GM19324 (cell line): Measurements from ENCODE around the gene CBLB.

Experiments
- ATAC-seq: cut with Tn5 transposase; IDR thresholded peaks from one replicate; pipeline ENCODE4 v1.9.1; 2021; ENCODE audit warnings: mild to moderate bottlenecking, moderate library complexity; ENCODE audit not compliant: unreplicated experiment, low FRiP score

CBLB gene

GRCh38 chr3:105791919-105792786 lies 76.7 kb downstream of the CBLB start:
- no peak for ATAC-seq

GRCh38 chr3:105791131-105791530 lies 77.7 kb downstream of the CBLB start:
- no peak for ATAC-seq

GRCh38 chr3:105790534-105790933 lies 78.3 kb downstream of the CBLB start:
- ATAC-seq: no peak

DNA sequence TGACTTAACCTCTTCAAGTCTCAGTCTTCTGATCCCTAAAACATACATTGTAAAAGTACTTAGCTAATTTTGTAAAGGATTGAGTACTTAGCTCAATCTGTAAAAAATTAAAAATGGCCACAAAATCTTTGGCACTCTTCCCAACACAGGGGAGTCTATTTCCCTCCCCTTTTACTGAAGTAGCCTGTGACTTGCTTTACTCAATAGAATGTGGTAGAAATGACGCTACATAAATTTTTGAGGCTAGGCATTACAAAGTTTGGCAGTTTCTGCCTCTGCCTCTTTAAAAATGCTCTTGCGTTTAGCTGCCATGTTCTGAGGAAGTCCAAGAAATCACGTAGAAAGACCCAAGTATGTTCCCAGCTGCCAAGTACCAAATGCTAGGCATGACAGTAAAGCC lies 80.2 kb downstream of the CBLB start:
- ATAC-seq: no peak

DNA sequence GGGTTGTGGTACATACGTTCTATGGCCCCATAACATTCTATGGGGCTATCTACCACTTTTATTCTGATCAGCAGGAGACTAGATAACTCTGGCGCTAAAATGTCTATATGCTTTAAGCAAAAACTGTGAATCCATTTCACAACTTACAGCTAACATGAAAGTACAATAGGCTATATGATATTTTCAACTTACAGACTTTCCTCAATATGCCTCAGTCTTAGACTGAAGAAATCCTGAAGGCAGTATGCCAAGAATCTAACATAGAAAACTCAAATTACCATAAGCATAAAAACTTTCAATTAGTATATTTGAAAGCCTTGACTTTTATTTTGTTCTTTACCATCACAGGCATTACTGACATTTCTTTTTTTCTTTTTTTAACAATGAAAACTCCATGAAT lies 81.4 kb downstream of the CBLB start:
- no peak for ATAC-seq

DNA sequence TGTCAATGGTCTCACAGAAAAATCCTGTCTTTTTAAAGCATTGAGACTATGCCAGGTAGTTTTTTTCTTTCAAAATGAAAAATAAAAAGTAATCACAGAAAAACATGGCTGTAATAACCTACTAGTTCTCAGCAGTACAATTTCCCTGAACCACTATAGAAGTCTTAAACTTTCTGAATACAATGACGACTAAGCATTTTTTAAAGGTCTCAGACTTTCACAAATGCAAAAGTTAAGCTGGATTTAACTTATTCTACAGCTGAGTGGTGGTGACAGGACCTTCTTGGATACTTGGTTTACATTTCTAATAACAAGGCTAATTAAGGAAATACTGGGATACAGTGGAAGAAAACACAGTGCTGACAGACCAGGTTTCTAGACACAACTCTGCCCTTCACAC lies 81.8 kb downstream of the CBLB start:
- no peak for ATAC-seq

GRCh38 chr3:105786241-105786640 lies 82.6 kb downstream of the CBLB start:
- no peak for ATAC-seq

GRCh38 chr3:105785803-105786202 lies 83.0 kb downstream of the CBLB start:
- no peak for ATAC-seq

- ATAC-seq: no peak
These were observed 85.2 kb downstream of the CBLB start for GRCh38 chr3:105783631-105784030.

- ATAC-seq: no peak
These were observed 86.9 kb downstream of the CBLB start for GRCh38 chr3:105781871-105782270.

GRCh38 chr3:105780107-105780506 lies 88.7 kb downstream of the CBLB start:
- no peak for ATAC-seq

GRCh38 chr3:105775368-105775767 lies 93.4 kb downstream of the CBLB start:
- ATAC-seq: no peak

DNA sequence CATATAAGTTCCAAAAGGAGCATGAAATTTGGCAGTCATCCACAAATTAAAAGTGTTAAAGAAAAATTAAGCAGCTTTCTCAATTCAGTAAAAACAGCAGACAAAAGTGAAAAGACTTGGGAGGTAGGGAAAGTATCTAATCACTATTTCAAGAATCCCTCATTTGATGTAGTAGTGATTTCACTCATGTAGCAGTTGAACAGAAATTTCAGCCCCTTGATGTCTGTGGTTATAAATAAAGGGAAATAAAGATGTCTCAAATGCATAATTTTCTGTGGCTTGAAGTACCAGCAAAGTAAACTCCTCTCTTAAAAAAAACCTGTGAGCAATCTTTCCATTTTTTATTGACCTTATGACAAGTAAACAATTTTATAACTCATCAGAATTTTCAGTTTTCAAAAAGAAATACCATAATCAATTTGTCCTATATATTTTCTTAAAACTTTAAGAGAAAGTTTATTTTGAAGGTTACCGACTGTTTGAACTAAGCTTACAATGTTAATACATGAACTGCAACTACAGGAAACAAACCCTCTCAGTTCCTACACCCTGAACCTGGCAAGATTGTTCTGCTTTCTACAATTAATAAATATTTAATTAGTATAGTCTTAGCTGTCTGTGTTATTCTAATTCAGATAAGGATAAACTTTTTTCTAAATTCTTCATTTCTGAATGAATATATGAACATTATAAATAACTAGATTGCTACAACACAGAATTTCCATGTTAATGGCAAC lies 94.2 kb downstream of the CBLB start:
- no peak for ATAC-seq

DNA sequence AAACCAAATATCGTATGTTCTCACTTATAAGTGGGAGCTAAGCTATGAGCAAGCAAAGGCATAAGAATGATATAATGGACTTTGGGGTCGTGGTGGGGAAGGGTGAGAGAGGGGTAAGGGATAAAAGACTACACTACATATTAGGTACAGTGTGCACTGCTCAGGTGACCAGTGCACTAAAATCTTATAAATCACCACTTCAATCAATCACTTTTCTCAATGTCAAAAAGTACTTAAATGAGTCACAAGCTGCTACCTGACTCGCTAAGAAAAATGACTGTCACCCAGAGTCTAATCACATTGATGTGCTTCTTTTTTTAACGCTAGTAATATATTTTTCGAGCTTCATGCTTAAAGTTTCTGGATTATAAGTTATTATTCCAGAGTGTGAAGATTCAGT lies 95.5 kb downstream of the CBLB start:
- ATAC-seq: no peak

DNA sequence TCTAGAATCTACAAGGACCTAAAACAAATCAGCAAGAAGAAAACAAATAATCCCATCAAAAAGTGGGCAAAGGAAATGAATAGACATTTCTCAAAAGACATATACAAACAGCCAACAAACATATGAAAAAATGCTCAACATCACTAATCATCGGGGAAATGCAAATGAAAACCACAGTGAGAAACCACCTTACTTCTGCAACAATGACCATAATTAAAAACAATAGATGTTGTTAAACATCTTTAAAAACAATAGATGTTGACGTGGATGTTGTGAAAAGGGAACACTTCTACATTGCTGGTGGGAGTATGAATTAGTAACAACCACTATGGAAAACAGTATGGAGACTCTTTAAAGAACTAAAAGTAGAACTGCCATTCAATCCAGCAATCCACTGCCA lies 96.2 kb downstream of the CBLB start:
- ATAC-seq: no peak

GRCh38 chr3:105771392-105771791 lies 97.4 kb downstream of the CBLB start:
- ATAC-seq: no peak

DNA sequence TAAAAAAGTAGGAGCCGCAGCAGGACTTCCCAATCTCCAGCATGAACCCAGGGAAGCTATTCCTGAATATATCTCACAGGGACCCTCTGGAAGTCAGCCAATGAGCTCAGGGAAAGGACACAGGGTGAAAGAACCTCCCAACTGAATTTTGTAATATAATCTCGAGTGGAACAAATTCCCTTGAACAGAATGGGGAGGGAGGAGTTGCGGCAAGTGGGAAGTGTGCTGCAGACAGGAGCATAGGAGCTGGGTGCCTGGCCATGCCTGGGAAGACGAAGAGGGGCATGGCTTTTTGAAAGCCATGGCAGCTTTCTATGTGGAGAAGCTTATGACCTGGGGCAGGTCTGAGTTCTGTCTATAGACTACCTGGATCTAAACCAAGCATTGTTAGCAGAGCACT lies 98.4 kb downstream of the CBLB start:
- ATAC-seq: no peak

- no peak for ATAC-seq
These were observed 101.0 kb downstream of the CBLB start for GRCh38 chr3:105767776-105768175.

DNA sequence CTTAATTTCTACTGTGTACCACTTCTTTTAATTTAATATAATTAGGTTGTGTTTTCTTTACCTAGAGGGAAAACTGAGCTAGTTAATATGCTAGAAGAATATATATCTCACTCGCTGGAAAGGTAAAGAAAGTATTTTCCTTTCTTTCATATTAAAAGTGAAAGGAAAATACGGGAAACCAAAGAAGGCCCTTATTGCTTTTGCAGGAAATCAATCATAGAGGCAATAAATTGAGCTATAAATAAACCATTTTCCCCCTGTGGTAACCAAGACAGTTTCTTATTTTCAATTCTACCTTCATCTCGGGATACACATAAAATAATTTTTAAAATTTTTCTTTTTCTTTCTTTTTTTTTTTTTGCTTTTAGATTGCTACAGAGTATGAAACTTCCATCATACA lies 101.6 kb downstream of the CBLB start:
- ATAC-seq: no peak

DNA sequence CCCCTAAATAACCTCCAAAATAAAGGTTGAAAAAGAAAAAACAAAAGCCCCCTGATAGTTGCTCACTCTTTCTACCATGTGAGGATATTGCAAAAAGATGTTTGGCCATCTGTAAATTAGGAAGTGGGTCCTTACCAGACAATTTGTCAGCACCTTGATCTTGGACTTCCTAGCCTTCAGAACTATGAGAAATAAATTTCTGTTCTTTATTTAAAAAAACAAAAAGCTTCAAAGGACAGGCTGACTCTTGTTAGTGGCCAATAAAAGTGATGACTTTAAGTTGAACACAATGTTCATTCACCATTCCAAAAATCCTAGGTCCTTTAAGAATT lies 103.5 kb downstream of the CBLB start:
- ATAC-seq: no peak

DNA sequence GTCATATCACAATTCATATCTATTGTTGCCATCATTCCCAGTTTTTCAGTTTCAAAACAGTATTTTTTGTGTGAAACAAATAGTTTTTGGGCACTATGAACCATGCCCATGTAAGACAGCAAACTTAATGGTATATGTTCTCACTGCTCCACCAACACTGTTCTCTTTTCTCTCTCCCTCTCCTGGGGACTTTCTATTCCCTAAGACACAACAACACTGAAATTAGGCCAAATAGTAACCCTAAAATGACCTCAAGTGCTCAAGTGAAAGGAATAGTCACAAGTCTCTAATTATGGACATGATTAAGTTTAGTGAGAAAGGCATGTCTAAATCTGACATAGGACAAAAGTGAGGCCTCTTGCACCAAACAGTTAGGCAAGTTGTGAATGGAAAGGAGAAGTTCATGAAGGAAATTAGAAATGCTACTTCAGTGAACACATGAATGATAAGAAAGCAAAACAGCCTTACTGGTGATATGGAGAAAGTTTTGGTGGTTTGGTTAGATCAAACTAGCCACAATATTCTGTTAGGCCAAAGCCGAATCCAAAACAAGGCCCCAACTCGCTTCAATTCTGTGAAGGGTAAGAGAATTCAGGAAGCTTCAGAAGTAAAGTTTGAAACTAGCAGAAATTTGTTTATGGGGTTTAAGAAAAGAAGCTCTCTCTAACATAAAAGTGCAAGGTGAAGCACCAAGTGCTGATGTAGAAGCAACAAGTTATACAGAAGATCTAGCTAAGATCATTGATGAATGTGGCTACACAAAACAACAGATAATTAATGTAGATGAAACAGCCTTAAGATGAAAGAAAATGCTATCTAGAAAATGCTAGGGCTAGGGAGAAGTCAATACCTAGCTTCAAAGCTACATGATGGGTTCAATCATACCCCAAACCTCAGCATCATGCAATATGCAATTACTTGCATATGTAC lies 104.2 kb downstream of the CBLB start:
- ATAC-seq: peak; percentile 48
